Panc1 (cell line): ENCODE data around the gene GABRB1. TPM values are rescaled to one million over a fixed set of nuclear protein-coding genes. Genes with fewer than 3 reads are reported as not detected.

Experiments
- ATAC-seq: fragments of 200-7000 bp; cut with Tn5 transposase; 2 replicates; pipeline ENCODE4 v1.9.1; 2020; ENCODE audit warnings: mild to moderate bottlenecking, moderate library complexity
- BruUV-seq: library from RNA; stranded (reverse); fragments of 400-500 nt; replicated peaks from 2 replicates; lab custom pipeline; 2021; lab: Mats Ljungman, UMichigan
- CTCF ChIA-PET: fragments of 300-600 bp; sonication (Branson Sonifier 250); formaldehyde crosslinking; loops from one replicate; lab custom pipeline; 2022; ENCODE audit warnings: antibody characterized with exemption; lab: Charles Lee
- POLR2A ChIA-PET: fragments of 300-600 bp; sonication (Branson Sonifier 250); formaldehyde crosslinking; loops from one replicate; lab custom pipeline; 2022; ENCODE audit warnings: antibody characterized with exemption; lab: Charles Lee
- DNase-seq: peaks from one replicate; pipeline ENCODE4 v3.0.0-alpha.2; 2010; ENCODE audit warnings: low read depth, low spot score
- H3K27ac ChIP-seq: 2 replicates; pipeline ENCODE4 v1.5.1; 2011; ENCODE audit warnings: mild to moderate bottlenecking, low read length, inconsistent platforms
- H3K27me3 ChIP-seq: fragments of 200-500 bp; sonication (Bioruptor generic); 2 replicates; pipeline ENCODE4 v1.6.0; 2014; ENCODE audit warnings: low read length, inconsistent platforms; ENCODE audit not compliant: control insufficient read depth, insufficient read depth
- H3K36me3 ChIP-seq: fragments of 200-500 bp; sonication (Bioruptor generic); 2 replicates; pipeline ENCODE4 v1.5.1; 2014; ENCODE audit warnings: inconsistent platforms, mild to moderate bottlenecking, low read length, moderate library complexity; ENCODE audit not compliant: control insufficient read depth, insufficient read depth
- H3K4me1 ChIP-seq: 2 replicates; pipeline ENCODE4 v1.5.1; 2011; ENCODE audit warnings: inconsistent platforms, mild to moderate bottlenecking, low read length, moderate library complexity; ENCODE audit not compliant: control insufficient read depth, insufficient read depth
- H3K4me3 ChIP-seq, 2 experiments: 2 replicates each; pipeline ENCODE4 v1.5.1; 2011 to 2012; ENCODE audit warnings: low read depth in 2 of 2, low read length in 2 of 2, mild to moderate bottlenecking in 2 of 2, inconsistent platforms in 1 of 2, moderate library complexity in 1 of 2
- H3K9me3 ChIP-seq: fragments of 200-500 bp; sonication (Bioruptor generic); 2 replicates; pipeline ENCODE4 v1.5.1; 2014; ENCODE audit warnings: low read depth, mild to moderate bottlenecking, inconsistent platforms, low read length, moderate library complexity; ENCODE audit not compliant: control insufficient read depth, insufficient read depth
- CTCF ChIP-seq: fragments of 450-650 bp; IDR thresholded peaks from 2 replicates; pipeline ENCODE4 v1.5.1; 2017; ENCODE audit warnings: mild to moderate bottlenecking
- POLR2AphosphoS5 ChIP-seq: IDR thresholded peaks from 2 replicates; pipeline ENCODE4 v1.6.1; 2012; ENCODE audit warnings: mild to moderate bottlenecking, low read depth, low read length, moderate library complexity
- REST ChIP-seq, 2 experiments: IDR thresholded peaks; 2 replicates each; pipeline ENCODE4 v1.6.1; 2011 to 2012; ENCODE audit warnings: low read depth in 2 of 2, control low read depth in 1 of 2, low read length in 1 of 2, mild to moderate bottlenecking in 1 of 2, moderate library complexity in 1 of 2; ENCODE audit not compliant: insufficient read depth in 1 of 2
- SIN3A ChIP-seq: IDR thresholded peaks from 2 replicates; pipeline ENCODE4 v1.6.1; 2012; ENCODE audit warnings: low read depth, mild to moderate bottlenecking, low read length, moderate library complexity, borderline replicate concordance; ENCODE audit not compliant: insufficient read depth
- TCF7L2 ChIP-seq: IDR thresholded peaks from 2 replicates; pipeline ENCODE4 v1.6.1; 2011; ENCODE audit warnings: mild to moderate bottlenecking, low read depth, low read length, inconsistent platforms
- in situ Hi-C: cut with HindIII; loops from 2 replicates; pipeline ENCODE4 v1.10.0; 2016; ENCODE audit warnings: low sequenced_read_pairs, low pct_unique_long_range_greater_than_20kb
- intact Hi-C: fragments of 100-400 bp; cut with micrococcal nuclease; formaldehyde crosslinking; loops from one replicate; pipeline ENCODE4 v1.10.0; 2022; ENCODE audit not compliant: unreplicated experiment
- total RNA-seq: library from RNA; stranded (reverse); gene quantifications from one replicate; pipeline ENCODE4 v1.2.1, GENCODE V29; 2021; ENCODE audit not compliant: unreplicated experiment

GABRB1 gene
- total RNA-seq, 1 experiment from 2014 or later: not detected

- no peak overlapping the region for H3K27ac ChIP-seq
- no peak for DNase-seq
- TF ChIP-seq POLR2AphosphoS5: no peak
- TF ChIP-seq TCF7L2: no peak
- no peak for TF ChIP-seq CTCF
- TF ChIP-seq REST (IDR thresholded peaks at IDR 0.05; ENCODE audit: insufficient read depth in 1 of 2, low read depth in 2 of 2, low read length in 1 of 2): no peak
- no peak for TF ChIP-seq SIN3A
- H3K27me3 ChIP-seq: no peaks in the 10 kb centered on the region
- in situ Hi-C loops: no loop called here
- ChIA-PET CTCF (no interaction called here), POLR2A (no interaction called here)
- no peaks in the 10 kb centered on the region for H3K9me3 ChIP-seq
- H3K36me3 ChIP-seq: no peaks in the 10 kb centered on the region
- BruUV-seq: no TSS peak
- intact Hi-C loops: no loop called here
- H3K4me3 ChIP-seq: no peak overlapping the region
- H3K4me1 ChIP-seq: no peaks in the 10 kb centered on the region
- ATAC-seq: no peak
Measured at GRCh38 chr4:47312170-47312569, 280.8 kb downstream of the GABRB1 start.

- no peaks in the 10 kb centered on the region for H3K36me3 ChIP-seq
- no peaks in the 10 kb centered on the region for H3K9me3 ChIP-seq
- TF ChIP-seq POLR2AphosphoS5 (no peak), SIN3A (no peak), REST (IDR thresholded peaks at IDR 0.05; ENCODE audit: insufficient read depth in 1 of 2, low read depth in 2 of 2, low read length in 1 of 2) (no peak), CTCF (no peak), TCF7L2 (no peak)
- no peak overlapping the region for H3K4me3 ChIP-seq
- no TSS peak for BruUV-seq
- in situ Hi-C loops: no loop called here
- ChIA-PET CTCF (no interaction called here), POLR2A (no interaction called here)
- H3K27me3 ChIP-seq: no peaks in the 10 kb centered on the region
- intact Hi-C loops: no loop called here
- ATAC-seq: no peak
- DNase-seq: no peak
- H3K4me1 ChIP-seq: no peaks in the 10 kb centered on the region
- no peak overlapping the region for H3K27ac ChIP-seq
Measured at GRCh38 chr4:47313384-47313783, 282.0 kb downstream of the GABRB1 start.
